Fibroblast of lung (primary cell): ENCODE measurements around the gene MMP11. TPM values are rescaled to one million over a fixed set of nuclear protein-coding genes. Genes with fewer than 3 reads are reported as not detected.
A peak's percentile ranks its signal among the peaks of the same experiment; 100 is the strongest.

Source experiments
- DNase-seq, 2 donors: peaks; one replicate each; pipeline versions ENCODE4 v3.0.0 to v3.0.0-alpha.2; 2010; ENCODE audit warnings: low read depth in 2 of 2
- H2AFZ ChIP-seq: 2 replicates; pipeline ENCODE4 v1.5.1; 2012; ENCODE audit warnings: low read length, control low read depth, inconsistent platforms
- H3K27ac ChIP-seq: 2 replicates; pipeline ENCODE4 v1.5.1; 2011; ENCODE audit warnings: low read length, control low read depth; ENCODE audit not compliant: insufficient read depth
- H3K27me3 ChIP-seq: 2 replicates; pipeline ENCODE4 v1.5.1; 2011; ENCODE audit warnings: mild to moderate bottlenecking, low read length; ENCODE audit not compliant: control insufficient read depth, insufficient read depth
- H3K36me3 ChIP-seq: 2 replicates; pipeline ENCODE4 v1.5.1; 2011; ENCODE audit warnings: low read length; ENCODE audit not compliant: control insufficient read depth, insufficient read depth
- H3K4me1 ChIP-seq: 2 replicates; pipeline ENCODE4 v1.5.1; 2011; ENCODE audit warnings: low read length; ENCODE audit not compliant: control insufficient read depth, insufficient read depth; ENCODE audit errors: extremely low read depth
- H3K4me2 ChIP-seq: 2 replicates; pipeline ENCODE4 v1.5.1; 2011; ENCODE audit warnings: low read length, control low read depth; ENCODE audit not compliant: insufficient read depth; ENCODE audit errors: extremely low read depth
- H3K4me3 ChIP-seq, 4 experiments: fragments of 200-600 bp in 1 of 4; sonication (generic) in 1 of 4; replicated peaks in 1 of 4; 2 replicates each; pipeline ENCODE4 v1.5.1; 2011 to 2016; ENCODE audit warnings: low read length in 4 of 4, low read depth in 3 of 4, mild to moderate bottlenecking in 3 of 4, control low read depth in 2 of 4, inconsistent platforms in 1 of 4, mixed read lengths in 1 of 4; ENCODE audit not compliant: insufficient read depth in 1 of 4; ENCODE audit errors: control extremely low read depth in 1 of 4
- H3K79me2 ChIP-seq: 2 replicates; pipeline ENCODE4 v1.5.1; 2012; ENCODE audit warnings: mild to moderate bottlenecking, low read length, inconsistent platforms; ENCODE audit not compliant: control insufficient read depth, insufficient read depth
- H3K9ac ChIP-seq: 2 replicates; pipeline ENCODE4 v1.5.1; 2011; ENCODE audit warnings: mild to moderate bottlenecking, low read length, control low read depth; ENCODE audit not compliant: insufficient read depth
- H3K9me3 ChIP-seq: 2 replicates; pipeline ENCODE4 v1.5.1; 2012; ENCODE audit warnings: low read depth, low read length; ENCODE audit not compliant: control insufficient read depth, insufficient read depth
- H4K20me1 ChIP-seq: 2 replicates; pipeline ENCODE4 v1.5.1; 2011; ENCODE audit warnings: low read length; ENCODE audit not compliant: control insufficient read depth, insufficient read depth; ENCODE audit errors: extremely low read depth
- CTCF ChIP-seq, 2 donors: IDR thresholded peaks in 1 of 2; conservative IDR thresholded peaks in 1 of 2; 1 replicate in 1 of 2; 2 replicates in 1 of 2; pipeline ENCODE4 v1.5.1; 2011 to 2012; ENCODE audit warnings: low read length in 2 of 2, control low read depth in 1 of 2, inconsistent platforms in 1 of 2, low read depth in 1 of 2, mild to moderate bottlenecking in 1 of 2
- EZH2 ChIP-seq: IDR thresholded peaks from 2 replicates; pipeline ENCODE4 v1.5.1; 2012; ENCODE audit warnings: low read length, control low read depth, mild to moderate bottlenecking; ENCODE audit errors: missing control alignments
- polyA plus RNA-seq, 2 donors: library from polyadenylated mRNA; depleted of rRNA in 1 of 2; stranded (reverse) in 1 of 2; unstranded in 1 of 2; fragments of >200 nt; gene quantifications; 2 replicates each; pipeline ENCODE4 v1.2.1, GENCODE V29; 2011 to 2012; ENCODE audit warnings: missing spikeins in 1 of 2
- total RNA-seq: library from RNA; depleted of rRNA; stranded (reverse); fragments of >200 nt; gene quantifications from 2 replicates; pipeline ENCODE4 v1.2.1, GENCODE V29; 2014

The MMP11 gene
- total and polyA plus RNA-seq, 2 donors (not counting 1 experiment from before 2014, with no cell fraction given) = 4.5 to 8.8 TPM

- H4K20me1 ChIP-seq = no peaks in the 10 kb centered on the region
- no peaks in the 10 kb centered on the region for H3K79me2 ChIP-seq
- H3K4me2 ChIP-seq = no peak overlapping the region
- no peak overlapping the region for H3K27ac ChIP-seq
- H3K4me1 ChIP-seq = no peaks in the 10 kb centered on the region
- H3K9ac ChIP-seq = no peak overlapping the region
- no peak for TF ChIP-seq CTCF (conservative IDR thresholded peaks at IDR 0.05 in 1 of 2, IDR thresholded peaks at IDR 0.05 in 1 of 2; ENCODE audit: low read depth in 1 of 2, low read length in 2 of 2)
- no peak for TF ChIP-seq EZH2
- DNase-seq = no peak
- no peak overlapping the region for H3K4me3 ChIP-seq
- no peak overlapping the region for H2AFZ ChIP-seq
- H3K27me3 ChIP-seq = no peaks in the 10 kb centered on the region
- no peaks in the 10 kb centered on the region for H3K9me3 ChIP-seq
- H3K36me3 ChIP-seq = no peaks in the 10 kb centered on the region
These were observed 7.5 kb upstream of the MMP11 start for GRCh38 chr22:23764899-23765881.

- no peak for DNase-seq
- no peaks in the 10 kb centered on the region for H3K79me2 ChIP-seq
- H3K27ac ChIP-seq = no peak overlapping the region
- no peaks in the 10 kb centered on the region for H3K27me3 ChIP-seq
- no peak for TF ChIP-seq EZH2
- TF ChIP-seq CTCF (conservative IDR thresholded peaks at IDR 0.05 in 1 of 2, IDR thresholded peaks at IDR 0.05 in 1 of 2; ENCODE audit: low read depth in 1 of 2, low read length in 2 of 2) = no peak
- H2AFZ ChIP-seq = no peak overlapping the region
- peaks cover 3% of the 10 kb centered on the region for H3K4me1 ChIP-seq
- peak overlapping the region; percentile 87 for H3K4me2 ChIP-seq
- H3K9me3 ChIP-seq = no peaks in the 10 kb centered on the region
- no peak overlapping the region for H3K9ac ChIP-seq
- peak overlapping the region; percentile 50 to 62 (median 55) for H3K4me3 ChIP-seq
- H4K20me1 ChIP-seq = no peaks in the 10 kb centered on the region
- no peaks in the 10 kb centered on the region for H3K36me3 ChIP-seq
These were observed 5.4 kb upstream of the MMP11 start for GRCh38 chr22:23767303-23767672.

- Histone ChIP-seq H2AFZ (peak within 1 kb of the TSS; percentile 66), H3K4me2 (peak within 1 kb of the TSS; percentile 87), H3K9me3 (no peaks in the 10 kb centered on the region), H3K36me3 (no peaks in the 10 kb centered on the region), H3K27ac (no peak within 1 kb of the TSS), H3K79me2 (no peaks in the 10 kb centered on the region), H3K4me3 (peak within 1 kb of the TSS; percentile 50 to 62 (median 55)), H3K4me1 (peaks cover 5% of the 10 kb centered on the region), H3K9ac (peak within 1 kb of the TSS; percentile 17), H3K27me3 (no peaks in the 10 kb centered on the region), H4K20me1 (no peaks in the 10 kb centered on the region)
- TF ChIP-seq EZH2 = no peak
- peak; percentile 63 to 78 for TF ChIP-seq CTCF (conservative IDR thresholded peaks at IDR 0.05 in 1 of 2, IDR thresholded peaks at IDR 0.05 in 1 of 2; ENCODE audit: low read depth in 1 of 2, low read length in 2 of 2)
- peak; percentile 53 to 74 for DNase-seq
These were observed 4.7 kb upstream of the MMP11 start, which contains the start of gene CHCHD10 for GRCh38 chr22:23767673-23768548. Gene CHCHD10 (minus strand): TSS chr22:23767972. CDS start chr22:23767874, 98 bp downstream.
